Choroid plexus epithelial cell (primary cell): Measurements from ENCODE around the gene EPM2A.
A peak's percentile ranks its signal among the peaks of the same experiment; 100 is the strongest.

Source experiments
- DNase-seq: peaks from one replicate; pipeline ENCODE4 v3.0.0-alpha.2; 2010; ENCODE audit warnings: low read depth
- H3K4me3 ChIP-seq: 2 replicates; pipeline ENCODE4 v1.5.1; 2011; ENCODE audit warnings: low read depth, mild to moderate bottlenecking, control low read depth, low read length, moderate library complexity
- TF ChIP-seq, protein P1 (sequence below): conservative IDR thresholded peaks from 2 replicates; pipeline ENCODE4 v1.5.1; 2011; ENCODE audit warnings: low read depth, mild to moderate bottlenecking, control low read depth, inconsistent platforms, low read length, moderate library complexity

Gene EPM2A

DNA sequence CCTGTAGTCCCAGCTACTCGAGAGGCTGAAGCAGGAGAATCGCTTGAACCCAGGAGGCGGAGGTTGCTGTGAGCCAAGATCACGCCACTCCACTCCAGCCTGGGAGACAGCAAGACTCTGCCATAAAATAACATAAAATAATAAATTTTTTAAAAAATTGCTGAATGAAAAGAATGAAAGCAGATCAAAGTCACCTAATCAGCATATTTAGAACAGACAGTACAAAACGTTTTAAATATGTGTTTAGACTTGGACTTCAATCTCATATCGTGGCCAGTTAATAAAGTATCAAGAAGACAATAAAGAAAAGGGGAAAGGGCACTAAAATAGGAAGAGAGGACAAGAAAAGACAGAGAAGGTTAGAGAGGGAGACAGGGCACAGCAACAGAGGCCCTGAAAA lies 74.6 kb downstream of the EPM2A start:
- no peak overlapping the region for H3K4me3 ChIP-seq
- TF ChIP-seq, protein P1, sequence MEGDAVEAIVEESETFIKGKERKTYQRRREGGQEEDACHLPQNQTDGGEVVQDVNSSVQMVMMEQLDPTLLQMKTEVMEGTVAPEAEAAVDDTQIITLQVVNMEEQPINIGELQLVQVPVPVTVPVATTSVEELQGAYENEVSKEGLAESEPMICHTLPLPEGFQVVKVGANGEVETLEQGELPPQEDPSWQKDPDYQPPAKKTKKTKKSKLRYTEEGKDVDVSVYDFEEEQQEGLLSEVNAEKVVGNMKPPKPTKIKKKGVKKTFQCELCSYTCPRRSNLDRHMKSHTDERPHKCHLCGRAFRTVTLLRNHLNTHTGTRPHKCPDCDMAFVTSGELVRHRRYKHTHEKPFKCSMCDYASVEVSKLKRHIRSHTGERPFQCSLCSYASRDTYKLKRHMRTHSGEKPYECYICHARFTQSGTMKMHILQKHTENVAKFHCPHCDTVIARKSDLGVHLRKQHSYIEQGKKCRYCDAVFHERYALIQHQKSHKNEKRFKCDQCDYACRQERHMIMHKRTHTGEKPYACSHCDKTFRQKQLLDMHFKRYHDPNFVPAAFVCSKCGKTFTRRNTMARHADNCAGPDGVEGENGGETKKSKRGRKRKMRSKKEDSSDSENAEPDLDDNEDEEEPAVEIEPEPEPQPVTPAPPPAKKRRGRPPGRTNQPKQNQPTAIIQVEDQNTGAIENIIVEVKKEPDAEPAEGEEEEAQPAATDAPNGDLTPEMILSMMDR, result no peak
- DNase-seq, result no peak

DNA sequence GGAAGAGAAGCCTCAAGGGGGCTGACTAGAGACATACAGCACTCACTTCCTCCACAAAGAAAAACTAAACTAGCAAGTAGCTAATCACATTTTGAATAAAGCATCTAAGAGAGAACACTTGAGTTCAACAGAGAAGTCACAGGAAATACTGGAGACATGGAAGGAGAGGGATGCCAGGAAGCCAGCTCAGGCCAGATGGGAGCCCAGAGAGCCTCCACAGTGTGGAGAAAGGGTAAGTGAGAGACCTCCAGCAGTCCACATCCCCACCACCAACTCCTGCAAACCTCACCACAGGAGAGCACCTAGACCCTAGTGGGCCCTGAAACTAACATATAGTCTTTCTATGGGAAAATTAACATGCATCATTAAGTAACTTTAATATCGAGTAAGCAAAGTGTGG lies 79.2 kb downstream of the EPM2A start:
- TF ChIP-seq, protein P1, result peak; percentile 30
- no peak overlapping the region for H3K4me3 ChIP-seq
- peak; percentile 31 for DNase-seq

DNA sequence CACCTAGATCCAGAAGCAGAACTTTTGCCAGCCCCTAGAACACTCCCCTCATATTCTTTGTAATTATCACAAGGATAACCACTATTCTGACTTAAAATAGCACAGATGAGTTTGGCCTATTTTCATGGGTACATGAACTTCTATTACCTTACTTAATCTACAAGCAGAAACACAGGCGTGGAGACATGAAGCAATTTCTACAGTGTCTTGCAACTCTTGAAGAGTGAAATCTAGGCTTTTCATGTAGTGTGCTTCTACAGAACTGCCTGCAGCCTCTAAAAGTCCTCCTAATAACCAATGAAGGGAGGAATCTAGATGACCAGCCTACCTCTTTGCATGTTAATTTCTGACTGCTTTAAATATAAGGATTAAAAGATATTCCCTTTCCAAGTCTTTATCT lies 82.7 kb downstream of the EPM2A start:
- H3K4me3 ChIP-seq, result no peak overlapping the region
- no peak for DNase-seq
- TF ChIP-seq, protein P1, result no peak

DNA sequence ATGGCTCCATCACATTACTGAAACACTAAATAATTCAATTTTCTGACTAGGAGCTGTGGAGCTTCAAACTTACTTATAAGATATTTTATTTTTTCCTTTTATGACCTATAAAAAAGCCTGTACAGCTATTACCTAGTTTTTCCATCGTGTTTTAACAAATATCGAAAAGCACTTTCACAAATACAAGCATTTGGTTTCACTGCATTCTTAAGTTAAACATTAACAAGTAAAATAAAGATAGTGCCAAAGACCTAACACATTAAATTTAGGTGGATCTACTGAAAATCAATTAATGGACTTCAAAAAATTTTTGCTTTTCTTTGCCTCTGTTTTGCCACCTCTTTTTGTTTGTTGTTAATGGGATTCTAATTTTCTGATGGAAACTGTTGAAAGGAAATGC lies 83.3 kb downstream of the EPM2A start:
- TF ChIP-seq, protein P1, result no peak

DNA sequence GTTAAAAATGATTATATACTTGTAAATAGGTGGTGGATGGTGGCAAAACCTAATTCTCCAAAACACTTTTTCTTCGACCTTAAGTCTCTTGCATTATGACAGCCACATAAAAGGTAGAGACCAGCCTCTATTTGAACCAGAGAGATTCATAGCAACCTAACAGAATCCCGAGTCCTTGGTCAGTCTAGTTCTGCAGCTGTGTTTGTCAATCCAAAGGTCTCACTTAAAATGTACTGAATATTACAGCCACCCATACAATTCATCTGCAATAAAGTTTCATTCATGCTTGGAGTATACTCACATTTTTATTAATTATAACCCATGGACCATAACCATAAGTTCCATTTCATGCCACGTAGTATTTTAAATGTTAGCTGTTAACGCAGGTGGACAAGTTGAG lies 87.2 kb downstream of the EPM2A start:
- DNase-seq, result no peak
- H3K4me3 ChIP-seq, result no peak overlapping the region
- TF ChIP-seq, protein P1, result no peak

More for the DNA sequence above, 83.3 kb downstream of the EPM2A start:
- DNase-seq, result no peak
- no peak overlapping the region for H3K4me3 ChIP-seq

DNA sequence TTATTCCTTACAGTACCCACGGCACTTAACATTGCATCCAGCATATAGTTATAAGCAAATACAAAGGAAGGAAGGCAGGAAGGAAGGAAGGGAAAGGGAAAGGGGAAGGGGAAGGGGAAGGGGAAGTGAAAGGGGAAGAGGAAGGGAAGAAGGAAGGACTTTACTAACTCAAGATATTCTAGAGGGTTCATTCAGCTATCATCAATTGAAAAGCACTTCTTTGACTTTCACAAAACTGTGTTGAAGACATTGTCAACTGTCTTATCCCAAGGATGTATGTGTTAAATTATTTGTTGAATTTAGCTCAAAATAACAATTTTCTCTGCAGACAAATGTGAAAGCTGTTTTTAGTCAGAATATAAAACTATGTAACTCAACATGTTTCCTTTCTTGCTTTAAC lies 87.7 kb downstream of the EPM2A start:
- no peak overlapping the region for H3K4me3 ChIP-seq
- TF ChIP-seq, protein P1, result no peak
- no peak for DNase-seq

DNA sequence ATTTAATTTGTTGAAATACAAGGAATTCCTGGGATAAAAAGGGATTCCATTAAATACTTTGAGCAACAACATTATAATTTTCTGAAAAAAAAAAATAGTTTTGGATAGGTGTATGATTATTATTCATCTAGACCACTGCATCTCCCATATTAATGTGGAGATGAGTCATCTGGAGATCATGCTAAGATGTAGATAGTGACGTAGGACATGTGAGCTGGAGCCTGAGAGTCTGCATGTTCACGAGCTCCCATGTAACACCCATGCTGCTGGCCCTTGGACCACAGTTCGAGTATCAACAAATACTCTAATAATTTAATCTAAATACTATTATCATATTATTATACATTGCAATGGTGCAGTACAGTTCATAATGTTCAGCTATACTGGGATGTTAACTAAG lies 91.6 kb downstream of the EPM2A start:
- no peak overlapping the region for H3K4me3 ChIP-seq
- peak; percentile 62 for DNase-seq
- TF ChIP-seq, protein P1, result no peak
